T-cell (primary cell): ENCODE results near the gene COG5. TPM values are rescaled to one million over a fixed set of nuclear protein-coding genes. Genes with fewer than 3 reads are reported as not detected.

Experiments used
- ATAC-seq, 4 experiments: fragments of 200-7000 bp in 3 of 4; fragments of 150-1000 bp in 1 of 4; cut with Tn5 transposase; replicated peaks in 1 of 4; 1 replicate in 3 of 4; 2 replicates in 1 of 4; pipeline ENCODE4 v1.10.0; 2021; ENCODE audit warnings: moderate library complexity in 3 of 4, mild to moderate bottlenecking in 2 of 4, moderate number of reproducible peaks in 1 of 4
- CTCF ChIA-PET, 2 donors: fragments of 300-600 bp; sonication (Branson Sonifier 250); formaldehyde crosslinking; loops; one replicate each; lab custom pipeline; 2022; ENCODE audit warnings: antibody characterized with exemption in 2 of 2; lab: Charles Lee
- POLR2A ChIA-PET, 2 donors: fragments of 300-600 bp; sonication (Branson Sonifier 250); formaldehyde crosslinking; loops; one replicate each; lab custom pipeline; 2022; ENCODE audit warnings: antibody characterized with exemption in 2 of 2; lab: Charles Lee
- DNase-seq, 35 experiments: peaks; one replicate each; pipeline versions ENCODE4 v3.0.0 to v3.0.0-alpha.2; 2013 to 2023
- H3K27ac ChIP-seq: one replicate; pipeline ENCODE4 v1.5.1; 2013; ENCODE audit warnings: low read length
- H3K27me3 ChIP-seq, 2 experiments: replicated peaks in 1 of 2; 1 replicate in 1 of 2; 2 replicates in 1 of 2; pipeline versions ENCODE4 v1.6.1 to v1.7.0; 2013; ENCODE audit warnings: low read length in 1 of 2, mixed read lengths in 1 of 2; ENCODE audit not compliant: control insufficient read depth in 2 of 2, insufficient read depth in 2 of 2; ENCODE audit errors: extremely low read depth in 1 of 2
- H3K36me3 ChIP-seq, 2 donors: 1 replicate in 1 of 2; 2 replicates in 1 of 2; pipeline versions ENCODE4 v1.6.1 to v1.7.0; 2013; ENCODE audit warnings: low read length in 1 of 2; ENCODE audit not compliant: control insufficient read depth in 2 of 2, insufficient read depth in 1 of 2; ENCODE audit errors: extremely low read depth in 1 of 2
- H3K4me1 ChIP-seq, 2 experiments: 1 replicate in 1 of 2; 2 replicates in 1 of 2; pipeline versions ENCODE4 v1.6.1 to v1.7.0; 2013; ENCODE audit warnings: low read length in 2 of 2, mixed read lengths in 1 of 2; ENCODE audit not compliant: insufficient read depth in 2 of 2, control insufficient read depth in 1 of 2; ENCODE audit errors: extremely low read depth in 1 of 2
- H3K4me3 ChIP-seq, 2 donors: 1 replicate in 1 of 2; 2 replicates in 1 of 2; pipeline versions ENCODE4 v1.5.1 to v1.7.0; 2013; ENCODE audit warnings: mild to moderate bottlenecking in 2 of 2, low read length in 1 of 2, moderate library complexity in 1 of 2; ENCODE audit not compliant: control insufficient read depth in 1 of 2; ENCODE audit errors: extremely low read depth in 1 of 2
- H3K9me3 ChIP-seq: 2 replicates; pipeline ENCODE4 v1.7.0; 2013
- H3K27ac Mint-ChIP-seq, 2 donors: one replicate each; pipeline ENCODE4 v1.8.0; 2020 to 2021; ENCODE audit warnings: mild to moderate bottlenecking in 2 of 2, mixed read lengths in 2 of 2
- H3K27me3 Mint-ChIP-seq, 2 donors: one replicate each; pipeline ENCODE4 v1.8.0; 2021 to 2022; ENCODE audit warnings: mixed read lengths in 2 of 2
- H3K36me3 Mint-ChIP-seq: one replicate; pipeline ENCODE4 v1.8.0; 2021; ENCODE audit warnings: mixed read lengths
- H3K4me1 Mint-ChIP-seq, 3 donors: one replicate each; pipeline ENCODE4 v1.8.0; 2020 to 2022; ENCODE audit warnings: mixed read lengths in 3 of 3, mild to moderate bottlenecking in 1 of 3
- H3K4me3 Mint-ChIP-seq, 3 donors: one replicate each; pipeline ENCODE4 v1.8.0; 2020 to 2022; ENCODE audit warnings: mild to moderate bottlenecking in 3 of 3, mixed read lengths in 3 of 3, moderate library complexity in 3 of 3
- H3K9me3 Mint-ChIP-seq, 3 donors: one replicate each; pipeline ENCODE4 v1.8.0; 2020 to 2022; ENCODE audit warnings: mixed read lengths in 3 of 3
- WGBS: methylation state at CpG from one replicate; pipeline ENCODE4 v1.1.5; 2013; ENCODE audit warnings: missing lambda C conversion rate; ENCODE audit not compliant: insufficient coverage; 5-methylcytosine and 5-hydroxymethylcytosine counted together
- total RNA-seq, 35 experiments: library from RNA in 6 of 35; stranded (reverse) in 6 of 35; fragments of 120-200 nt in 1 of 35; gene quantifications; one replicate each; pipeline versions ENCODE4 v1.2.1 to v1.2.4 and lab custom pipeline; 2013 to 2026

COG5 gene
- total RNA-seq, 5 donors from 2014 or later (not counting 1 experiment from before 2014, with no cell fraction given): 37.3 to 83.8 (median 55.4) TPM

DNA sequence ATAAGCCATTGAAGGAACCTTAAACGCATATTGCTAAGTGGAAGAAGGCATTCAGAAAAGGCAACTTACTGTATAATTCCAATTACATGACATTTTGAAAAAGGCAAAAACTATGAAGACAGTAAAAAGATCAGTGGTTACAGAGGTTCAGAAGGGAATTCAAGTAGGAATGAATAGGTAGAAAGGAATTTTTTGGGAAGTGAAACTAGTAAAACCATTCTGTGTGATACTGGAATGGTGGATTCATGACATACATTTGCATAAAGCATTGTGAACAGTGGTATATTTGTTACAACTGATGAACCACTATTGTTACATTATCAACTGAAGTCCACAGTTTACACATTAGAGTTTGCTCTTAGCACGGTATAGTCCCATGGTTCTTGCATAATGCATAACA, 208.1 kb downstream of the COG5 start:
- DNase-seq (no peak), ATAC-seq (no peak)
- Histone ChIP-seq H3K27me3 (no peaks in the 10 kb centered on the region), H3K27ac (no peak overlapping the region), H3K4me3 (no peak overlapping the region), H3K9me3 (no peaks in the 10 kb centered on the region), H3K4me1 (no peaks in the 10 kb centered on the region), H3K36me3 (peaks cover 3 to 26% of the 10 kb centered on the region in 2 donors)
- no peaks in the 10 kb centered on the region for H3K27me3 Mint-ChIP-seq
- POLR2A ChIA-PET: no interaction called here
- CTCF ChIA-PET: no interaction called here
- no peak overlapping the region for H3K27ac Mint-ChIP-seq
- WGBS: no CpG with 5 or more reads among the region's 2 CpGs
- H3K9me3 Mint-ChIP-seq: no peaks in the 10 kb centered on the region
- no peak overlapping the region for H3K4me3 Mint-ChIP-seq
- H3K36me3 Mint-ChIP-seq: peaks cover 43% of the 10 kb centered on the region
- H3K4me1 Mint-ChIP-seq: no peaks in the 10 kb centered on the region

DNA sequence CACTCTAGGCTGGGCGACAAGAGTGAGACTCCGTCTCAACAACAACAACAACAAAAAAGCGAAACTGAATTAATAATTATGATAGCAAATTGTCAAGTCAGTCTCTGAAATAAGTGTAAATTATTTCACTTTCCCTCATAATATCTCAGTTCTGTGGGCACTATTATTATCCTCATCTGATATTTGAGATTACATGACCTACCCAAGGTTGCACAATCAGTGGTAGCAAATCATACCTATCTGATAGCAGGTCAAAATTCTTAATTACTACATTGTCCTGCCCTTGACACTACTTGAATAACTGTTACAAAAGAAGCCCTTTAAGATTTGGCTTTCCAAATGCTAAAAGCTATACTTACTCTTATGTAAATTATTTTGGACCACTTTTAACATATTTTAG, 209.1 kb downstream of the COG5 start:
- POLR2A ChIA-PET: no interaction called here

DNA sequence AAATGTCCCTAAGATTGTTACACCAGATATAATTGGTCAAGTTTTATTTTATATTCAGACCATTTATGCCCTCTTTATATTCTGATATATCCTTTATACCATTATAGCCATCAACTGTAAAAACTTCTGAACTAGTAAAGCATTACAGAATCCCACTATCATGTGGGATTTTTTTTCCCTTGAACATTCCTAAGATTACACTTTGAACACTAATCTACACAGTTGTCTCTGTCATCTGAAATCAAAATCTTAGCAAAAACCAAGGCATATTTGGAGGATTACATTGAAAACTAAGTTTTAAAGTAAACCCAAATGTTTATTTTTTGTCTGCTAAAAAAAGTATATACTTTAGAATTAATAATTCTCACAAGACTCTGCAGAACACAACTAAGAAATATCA, 210.0 kb downstream of the COG5 start:
- no peaks in the 10 kb centered on the region for H3K9me3 ChIP-seq
- no peak overlapping the region for H3K4me3 ChIP-seq
- H3K4me1 ChIP-seq: no peaks in the 10 kb centered on the region
- H3K4me3 Mint-ChIP-seq: no peak overlapping the region
- CTCF ChIA-PET: no interaction called here
- H3K27me3 ChIP-seq: no peaks in the 10 kb centered on the region
- H3K4me1 Mint-ChIP-seq: no peaks in the 10 kb centered on the region
- no peak overlapping the region for H3K27ac Mint-ChIP-seq
- no peaks in the 10 kb centered on the region for H3K27me3 Mint-ChIP-seq
- ATAC-seq (no peak), DNase-seq (no peak)
- H3K36me3 Mint-ChIP-seq: peaks cover 31% of the 10 kb centered on the region
- POLR2A ChIA-PET: interaction anchor here in 1 of 2 donors (0.5 kb wide), 1 partner anchor 286 kb away, joined by 3 read pairs; no protein-coding TSS in a partner anchor
- H3K36me3 ChIP-seq: peaks cover 0 to 7% of the 10 kb centered on the region in 2 donors
- H3K9me3 Mint-ChIP-seq: no peaks in the 10 kb centered on the region
- H3K27ac ChIP-seq: no peak overlapping the region

More for the DNA sequence above, 209.1 kb downstream of the COG5 start:
- Histone ChIP-seq H3K9me3 (no peaks in the 10 kb centered on the region), H3K4me1 (no peaks in the 10 kb centered on the region), H3K4me3 (no peak overlapping the region), H3K36me3 (peaks cover 3 to 16% of the 10 kb centered on the region in 2 donors), H3K27ac (no peak overlapping the region), H3K27me3 (no peaks in the 10 kb centered on the region)
- CTCF ChIA-PET: no interaction called here
- H3K36me3 Mint-ChIP-seq: peaks cover 39% of the 10 kb centered on the region
- no peaks in the 10 kb centered on the region for H3K27me3 Mint-ChIP-seq
- DNase-seq (no peak), ATAC-seq (no peak)
- WGBS: no CpG with 5 or more reads among the region's 3 CpGs
- no peaks in the 10 kb centered on the region for H3K9me3 Mint-ChIP-seq
- no peak overlapping the region for H3K4me3 Mint-ChIP-seq
- H3K4me1 Mint-ChIP-seq: no peaks in the 10 kb centered on the region
- H3K27ac Mint-ChIP-seq: no peak overlapping the region

DNA sequence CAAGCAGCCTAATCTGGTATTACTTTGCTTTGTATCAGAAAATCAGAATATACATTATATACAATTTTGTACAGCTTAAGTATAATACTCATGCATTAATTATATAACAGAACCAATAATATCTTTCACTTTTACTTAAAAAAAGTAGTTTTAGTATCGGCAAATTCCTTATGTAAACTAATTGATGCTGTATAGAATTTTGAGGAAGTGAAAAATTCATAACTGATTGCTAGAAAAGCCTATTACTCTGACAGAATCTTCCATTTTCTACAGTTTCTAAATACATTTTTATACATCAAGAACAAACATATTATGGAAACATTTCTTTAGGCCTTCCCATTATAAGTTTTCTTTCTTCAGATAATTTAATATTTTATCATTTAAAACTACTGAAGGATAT, 217.8 kb downstream of the COG5 start:
- Histone ChIP-seq H3K9me3 (no peaks in the 10 kb centered on the region), H3K27ac (no peak overlapping the region), H3K27me3 (no peaks in the 10 kb centered on the region), H3K36me3 (no peaks in the 10 kb centered on the region), H3K4me1 (no peaks in the 10 kb centered on the region), H3K4me3 (no peak overlapping the region)
- Mint-ChIP-seq H3K4me3 (no peak overlapping the region), H3K27me3 (no peaks in the 10 kb centered on the region), H3K27ac (no peak overlapping the region), H3K4me1 (peaks cover 0 to 7% (median 0%) of the 10 kb centered on the region in 3 donors), H3K9me3 (peaks cover 0 to 14% (median 3%) of the 10 kb centered on the region in 3 donors), H3K36me3 (peaks cover 46% of the 10 kb centered on the region)
- no peak for DNase-seq
- ChIA-PET POLR2A (no interaction called here), CTCF (no interaction called here)
- no CpG with 5 or more reads among the region's 1 CpG for WGBS
- ATAC-seq: no peak

DNA sequence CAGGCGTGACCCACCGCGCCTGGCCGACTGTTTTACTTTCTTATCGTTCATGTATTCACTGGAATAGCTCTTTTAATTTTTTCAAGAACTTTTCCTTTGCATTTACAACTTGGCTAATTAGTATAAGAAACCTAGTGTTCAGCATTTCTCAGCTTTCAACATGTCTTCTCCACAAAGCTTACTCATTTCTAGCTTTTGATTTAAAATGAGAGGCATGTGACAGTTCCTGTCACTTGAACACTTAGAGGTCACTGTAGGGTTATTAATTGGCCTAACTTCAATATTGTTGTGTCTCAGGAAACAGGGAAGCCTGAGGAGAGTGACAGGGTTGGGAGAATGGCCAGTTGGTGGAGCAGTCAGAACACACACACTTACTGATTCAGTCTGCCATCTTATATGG, 218.9 kb downstream of the COG5 start:
- DNase-seq: no peak
- H3K4me1 Mint-ChIP-seq: peaks cover 3 to 16% (median 6%) of the 10 kb centered on the region in 3 donors
- H3K27ac Mint-ChIP-seq: no peak overlapping the region
- Histone ChIP-seq H3K4me1 (no peaks in the 10 kb centered on the region), H3K9me3 (no peaks in the 10 kb centered on the region), H3K36me3 (no peaks in the 10 kb centered on the region), H3K27me3 (no peaks in the 10 kb centered on the region), H3K4me3 (no peak overlapping the region), H3K27ac (no peak overlapping the region)
- peaks cover 44% of the 10 kb centered on the region for H3K36me3 Mint-ChIP-seq
- 92% methylated on average over 4 of the region's 5 CpGs for WGBS
- peaks cover 0 to 14% (median 3%) of the 10 kb centered on the region in 3 donors for H3K9me3 Mint-ChIP-seq
- POLR2A ChIA-PET: interaction anchor here in 1 of 2 donors (0.6 kb wide), 1 partner anchor 466 kb away, joined by 3 read pairs; no protein-coding TSS in a partner anchor
- no peaks in the 10 kb centered on the region for H3K27me3 Mint-ChIP-seq
- no peak overlapping the region for H3K4me3 Mint-ChIP-seq
- no peak for ATAC-seq
- CTCF ChIA-PET: interaction anchor here in 1 of 2 donors (1.0 kb wide), 1 partner anchor 530 kb away, joined by 5 read pairs; no protein-coding TSS in a partner anchor

DNA sequence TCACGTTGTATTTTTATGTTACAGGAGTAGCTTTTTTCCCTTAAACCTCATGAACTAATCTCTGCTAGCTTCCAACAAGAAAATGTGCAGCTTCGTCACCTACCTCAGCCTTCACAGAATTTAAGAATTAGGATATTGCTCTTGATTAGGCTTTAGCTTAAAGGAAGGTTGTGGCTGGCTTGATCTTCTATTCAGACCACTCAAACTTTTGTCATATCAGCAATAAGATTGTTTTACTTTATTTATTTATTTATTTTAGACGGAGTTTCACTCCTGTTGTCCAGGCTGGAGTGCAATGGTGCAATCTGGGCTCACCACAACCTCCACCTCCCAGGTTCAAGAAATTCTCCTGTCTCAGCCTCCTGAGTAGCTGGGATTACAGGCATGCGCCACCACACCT, 219.4 kb downstream of the COG5 start:
- peaks cover 47% of the 10 kb centered on the region for H3K36me3 Mint-ChIP-seq
- Histone ChIP-seq H3K4me3 (no peak overlapping the region), H3K9me3 (no peaks in the 10 kb centered on the region), H3K27ac (no peak overlapping the region), H3K27me3 (no peaks in the 10 kb centered on the region), H3K4me1 (no peaks in the 10 kb centered on the region), H3K36me3 (no peaks in the 10 kb centered on the region)
- ChIA-PET POLR2A (interaction anchor here in 1 of 2 donors (0.6 kb wide), 1 partner anchor 465 kb away, joined by 3 read pairs; no protein-coding TSS in a partner anchor), CTCF (interaction anchor here in 1 of 2 donors (1.0 kb wide), 1 partner anchor 531 kb away, joined by 5 read pairs; no protein-coding TSS in a partner anchor)
- H3K9me3 Mint-ChIP-seq: peaks cover 0 to 14% (median 3%) of the 10 kb centered on the region in 3 donors
- H3K4me1 Mint-ChIP-seq: peaks cover 6 to 16% (median 8%) of the 10 kb centered on the region in 3 donors
- H3K27ac Mint-ChIP-seq: no peak overlapping the region
- WGBS: no CpG with 5 or more reads among the region's 4 CpGs
- DNase-seq (no peak), ATAC-seq (no peak)
- no peaks in the 10 kb centered on the region for H3K27me3 Mint-ChIP-seq
- H3K4me3 Mint-ChIP-seq: no peak overlapping the region
